ENCODE measurements around the gene ATG14. TPM values are rescaled to one million over a fixed set of nuclear protein-coding genes. Genes with fewer than 3 reads are reported as not detected.

The ATG14 gene
- total RNA-seq, 1 donor from 2014 or later = 28.8 TPM

DNA sequence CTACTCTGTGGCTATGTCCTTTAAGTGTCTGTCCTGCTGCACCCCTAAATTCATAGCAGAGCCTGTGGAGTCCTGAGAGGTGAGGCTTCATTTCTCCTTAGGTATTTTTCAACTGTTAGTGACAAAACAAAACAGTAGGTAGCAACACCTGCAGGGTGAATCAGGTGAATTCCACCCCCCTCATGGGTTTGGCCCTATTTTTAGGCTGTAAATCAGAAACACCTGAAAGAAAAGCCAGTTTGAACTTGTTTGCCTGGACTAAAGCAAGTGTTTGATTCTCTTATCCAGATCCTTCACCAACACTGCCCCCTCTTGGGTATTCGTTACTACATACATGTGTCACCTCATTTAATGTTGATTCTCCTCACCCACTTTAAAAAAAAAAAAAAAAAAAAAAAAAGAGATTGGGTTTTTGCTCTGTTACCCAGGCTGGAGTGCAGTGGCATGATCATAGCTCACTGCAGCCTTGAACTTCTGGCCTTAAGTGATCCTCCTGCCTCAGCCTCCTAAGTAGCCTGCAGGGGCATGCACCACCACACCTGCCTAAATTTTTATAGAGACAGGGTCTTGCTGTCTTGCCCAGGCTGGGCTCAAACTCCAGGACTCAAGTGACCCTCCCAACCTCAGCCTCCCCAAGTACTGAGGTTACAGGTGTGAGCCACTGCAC lies 18.5 kb upstream of the ATG14 start:
- Histone ChIP-seq H4K20me1 (ENCODE audit: low read depth) (no peaks in the 10 kb centered on the region), H3K27me3 (no peaks in the 10 kb centered on the region), H3F3A (ENCODE audit: low read depth) (no peaks in the 10 kb centered on the region), H3K9ac (no peak overlapping the region), H3K79me2 (ENCODE audit: low read depth) (no peaks in the 10 kb centered on the region), H3K4me1 (no peaks in the 10 kb centered on the region), H3K9me3 (ENCODE audit: low read depth) (no peaks in the 10 kb centered on the region), H3K27ac (no peak overlapping the region), H2AFZ (replicated peaks) (peak overlapping the region; percentile 40), H3K4me2 (no peak overlapping the region), H3K36me3 (no peaks in the 10 kb centered on the region), H3K4me3 (no peak overlapping the region)
- H3K4me1 Mint-ChIP-seq = no peaks in the 10 kb centered on the region
- TF ChIP-seq, protein P1, sequence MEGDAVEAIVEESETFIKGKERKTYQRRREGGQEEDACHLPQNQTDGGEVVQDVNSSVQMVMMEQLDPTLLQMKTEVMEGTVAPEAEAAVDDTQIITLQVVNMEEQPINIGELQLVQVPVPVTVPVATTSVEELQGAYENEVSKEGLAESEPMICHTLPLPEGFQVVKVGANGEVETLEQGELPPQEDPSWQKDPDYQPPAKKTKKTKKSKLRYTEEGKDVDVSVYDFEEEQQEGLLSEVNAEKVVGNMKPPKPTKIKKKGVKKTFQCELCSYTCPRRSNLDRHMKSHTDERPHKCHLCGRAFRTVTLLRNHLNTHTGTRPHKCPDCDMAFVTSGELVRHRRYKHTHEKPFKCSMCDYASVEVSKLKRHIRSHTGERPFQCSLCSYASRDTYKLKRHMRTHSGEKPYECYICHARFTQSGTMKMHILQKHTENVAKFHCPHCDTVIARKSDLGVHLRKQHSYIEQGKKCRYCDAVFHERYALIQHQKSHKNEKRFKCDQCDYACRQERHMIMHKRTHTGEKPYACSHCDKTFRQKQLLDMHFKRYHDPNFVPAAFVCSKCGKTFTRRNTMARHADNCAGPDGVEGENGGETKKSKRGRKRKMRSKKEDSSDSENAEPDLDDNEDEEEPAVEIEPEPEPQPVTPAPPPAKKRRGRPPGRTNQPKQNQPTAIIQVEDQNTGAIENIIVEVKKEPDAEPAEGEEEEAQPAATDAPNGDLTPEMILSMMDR (IDR thresholded peaks at IDR 0.05) = peak; percentile 45
- TF ChIP-seq EZH2phosphoT487 (IDR thresholded peaks at IDR 0.05) (no peak), EZH2 (IDR thresholded peaks at IDR 0.05) (no peak)
- H3K9me3 Mint-ChIP-seq = no peaks in the 10 kb centered on the region
- H3K27ac Mint-ChIP-seq = no peak overlapping the region
- H3K4me3 Mint-ChIP-seq = no peak overlapping the region
- H3K27me3 Mint-ChIP-seq (ENCODE audit: insufficient read depth, low read depth) = no peaks in the 10 kb centered on the region
- DNase-seq (ENCODE audit: low spot score) = peak; percentile 67
- no peaks in the 10 kb centered on the region for H3K36me3 Mint-ChIP-seq

DNA sequence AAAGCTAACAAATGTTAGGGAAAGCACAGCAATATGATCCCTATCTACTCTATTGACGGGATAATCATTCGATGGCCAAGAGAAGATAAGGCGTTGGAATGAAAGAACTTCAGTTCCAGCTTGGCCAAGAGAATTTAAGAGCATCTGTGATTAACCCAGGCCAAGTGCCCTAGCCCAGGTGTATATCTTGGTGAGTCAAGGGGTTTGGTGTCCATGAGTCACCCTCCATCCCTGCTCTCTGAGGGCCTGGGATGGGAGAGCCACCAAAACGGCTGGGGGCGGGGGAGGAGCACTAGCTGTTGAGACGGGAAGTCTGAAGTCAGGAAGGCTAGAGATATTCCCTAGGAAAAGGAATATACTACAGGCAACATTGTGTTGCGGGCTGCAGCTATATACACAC lies 15.8 kb upstream of the ATG14 start:
- H3K4me1 ChIP-seq = no peaks in the 10 kb centered on the region
- H3K9me3 ChIP-seq (ENCODE audit: low read depth) = no peaks in the 10 kb centered on the region
- no peaks in the 10 kb centered on the region for H3F3A ChIP-seq (ENCODE audit: low read depth)
- no peak overlapping the region for H3K27ac ChIP-seq
- no peaks in the 10 kb centered on the region for H4K20me1 ChIP-seq (ENCODE audit: low read depth)
- TF ChIP-seq EZH2 (IDR thresholded peaks at IDR 0.05) (no peak), EZH2phosphoT487 (IDR thresholded peaks at IDR 0.05) (no peak)
- TF ChIP-seq, protein P1 (IDR thresholded peaks at IDR 0.05) = no peak
- H3K27me3 ChIP-seq = no peaks in the 10 kb centered on the region
- H3K4me2 ChIP-seq = no peak overlapping the region
- no peaks in the 10 kb centered on the region for H3K36me3 Mint-ChIP-seq
- no peaks in the 10 kb centered on the region for H3K9me3 Mint-ChIP-seq
- H3K4me3 Mint-ChIP-seq = no peak overlapping the region
- no peak overlapping the region for H3K27ac Mint-ChIP-seq
- H2AFZ ChIP-seq (replicated peaks) = no peak overlapping the region
- no peaks in the 10 kb centered on the region for H3K36me3 ChIP-seq
- H3K79me2 ChIP-seq (ENCODE audit: low read depth) = no peaks in the 10 kb centered on the region
- H3K4me1 Mint-ChIP-seq = no peaks in the 10 kb centered on the region
- no peaks in the 10 kb centered on the region for H3K27me3 Mint-ChIP-seq (ENCODE audit: insufficient read depth, low read depth)
- H3K9ac ChIP-seq = no peak overlapping the region
- DNase-seq (ENCODE audit: low spot score) = no peak
- H3K4me3 ChIP-seq = no peak overlapping the region

- no peak for TF ChIP-seq EZH2phosphoT487 (IDR thresholded peaks at IDR 0.05)
- TF ChIP-seq, protein P1 (IDR thresholded peaks at IDR 0.05) = no peak
- TF ChIP-seq EZH2 (IDR thresholded peaks at IDR 0.05) = no peak
- Histone ChIP-seq H3K9me3 (ENCODE audit: low read depth) (no peaks in the 10 kb centered on the region), H3F3A (ENCODE audit: low read depth) (no peaks in the 10 kb centered on the region), H3K79me2 (ENCODE audit: low read depth) (no peaks in the 10 kb centered on the region), H2AFZ (replicated peaks) (no peak overlapping the region), H3K4me1 (no peaks in the 10 kb centered on the region), H3K27ac (no peak overlapping the region), H3K27me3 (no peaks in the 10 kb centered on the region), H3K36me3 (no peaks in the 10 kb centered on the region), H4K20me1 (ENCODE audit: low read depth) (no peaks in the 10 kb centered on the region), H3K9ac (no peak overlapping the region), H3K4me2 (no peak overlapping the region), H3K4me3 (no peak overlapping the region)
- Mint-ChIP-seq H3K36me3 (no peaks in the 10 kb centered on the region), H3K9me3 (no peaks in the 10 kb centered on the region), H3K27ac (no peak overlapping the region), H3K27me3 (ENCODE audit: insufficient read depth, low read depth) (no peaks in the 10 kb centered on the region), H3K4me1 (no peaks in the 10 kb centered on the region), H3K4me3 (no peak overlapping the region)
- no peak for DNase-seq (ENCODE audit: low spot score)
Measured at GRCh38 chr14:55426891-55427290, 15.3 kb upstream of the ATG14 start.
